GM12874 (cell line): ENCODE results near the gene UCHL5.

ENCODE experiments used
- CTCF ChIP-seq: IDR thresholded peaks from 2 replicates; pipeline ENCODE4 v1.5.1; 2011; ENCODE audit warnings: low read depth, mild to moderate bottlenecking, control low read depth, low read length, moderate library complexity; ENCODE audit not compliant: insufficient read depth

UCHL5 gene

GRCh38 chr1:193062698-193063463, 3.7 kb upstream of the UCHL5 start:
- no peak for TF ChIP-seq CTCF

- TF ChIP-seq CTCF: no peak
Observed at GRCh38 chr1:193060938-193061337, 1.8 kb upstream of the UCHL5 start.

- no peak for TF ChIP-seq CTCF
Observed at GRCh38 chr1:193060406-193060805, 1.2 kb upstream of the UCHL5 start.

- TF ChIP-seq CTCF: no peak
Observed at GRCh38 chr1:193060115-193060403, 899 bp upstream of the UCHL5 start.

- TF ChIP-seq CTCF: no peak
Observed at GRCh38 chr1:193058529-193059281, 455 bp downstream of the UCHL5 start.

- TF ChIP-seq CTCF: no peak
Observed at GRCh38 chr1:193054169-193054675, 4.9 kb downstream of the UCHL5 start.

- no peak for TF ChIP-seq CTCF
Observed at GRCh38 chr1:193042766-193043691, 16.1 kb downstream of the UCHL5 start.
